Astrocyte (in vitro differentiated cells and primary cell): ENCODE data around the gene VEPH1. TPM values are rescaled to one million over a fixed set of nuclear protein-coding genes. Genes with fewer than 3 reads are reported as not detected.
"Not testable (repeated sequence)": the region's sequence is repeated elsewhere in the genome, so short reads cannot be mapped to it uniquely, and the experiment has no call there.

Source experiments
- DNase-seq: peaks from one replicate; pipeline ENCODE4 v3.0.0-alpha.2; 2010; ENCODE audit warnings: low read depth
- FAIRE-seq: peaks from 2 replicates; lab custom pipeline; 2011; peaks lifted over from hg19 to GRCh38; lab: Jason Lieb, UNC
- H2AFZ ChIP-seq: 2 replicates; pipeline ENCODE4 v1.6.0; 2012; ENCODE audit warnings: low read depth, low read length, inconsistent platforms
- H3K27ac ChIP-seq: 2 replicates; pipeline ENCODE4 v1.5.1; 2011; ENCODE audit warnings: low read depth, low read length, inconsistent platforms
- H3K27me3 ChIP-seq: 2 replicates; pipeline ENCODE4 v1.6.0; 2011; ENCODE audit warnings: low read length, inconsistent platforms; ENCODE audit not compliant: insufficient read depth
- H3K36me3 ChIP-seq: 2 replicates; pipeline ENCODE4 v1.5.1; 2011; ENCODE audit warnings: low read length, inconsistent platforms; ENCODE audit not compliant: insufficient read depth
- H3K4me1 ChIP-seq: 2 replicates; pipeline ENCODE4 v1.5.1; 2011; ENCODE audit warnings: low read length, inconsistent platforms; ENCODE audit not compliant: insufficient read depth
- H3K4me2 ChIP-seq: 2 replicates; pipeline ENCODE4 v1.6.0; 2012; ENCODE audit warnings: low read length, inconsistent platforms
- H3K4me3 ChIP-seq: 2 replicates; pipeline ENCODE4 v1.5.1; 2011; ENCODE audit warnings: low read depth, mild to moderate bottlenecking, low read length, inconsistent platforms; ENCODE audit not compliant: insufficient read depth
- H3K79me2 ChIP-seq: 2 replicates; pipeline ENCODE4 v1.6.0; 2012; ENCODE audit warnings: mild to moderate bottlenecking, low read length, inconsistent platforms; ENCODE audit not compliant: insufficient read depth
- H3K9ac ChIP-seq: 2 replicates; pipeline ENCODE4 v1.6.0; 2012; ENCODE audit warnings: mild to moderate bottlenecking, low read length, inconsistent platforms
- H3K9me3 ChIP-seq: 2 replicates; pipeline ENCODE4 v1.5.1; 2012; ENCODE audit warnings: low read depth, mild to moderate bottlenecking, low read length, inconsistent platforms; ENCODE audit not compliant: insufficient read depth
- H4K20me1 ChIP-seq: 2 replicates; pipeline ENCODE4 v1.6.0; 2012; ENCODE audit warnings: low read length, inconsistent platforms; ENCODE audit not compliant: insufficient read depth
- H3K27ac Mint-ChIP-seq: one replicate; pipeline ENCODE4 v1.8.0; 2021; ENCODE audit warnings: mild to moderate bottlenecking, mixed read lengths; ENCODE audit not compliant: unreplicated experiment
- H3K27me3 Mint-ChIP-seq: one replicate; pipeline ENCODE4 v1.8.0; 2021; ENCODE audit warnings: low read depth, mixed read lengths; ENCODE audit not compliant: unreplicated experiment
- H3K36me3 Mint-ChIP-seq: one replicate; pipeline ENCODE4 v1.8.0; 2021; ENCODE audit warnings: low read depth, mixed read lengths; ENCODE audit not compliant: unreplicated experiment
- H3K4me1 Mint-ChIP-seq: one replicate; pipeline ENCODE4 v1.8.0; 2021; ENCODE audit warnings: low read depth, mixed read lengths; ENCODE audit not compliant: unreplicated experiment
- H3K4me3 Mint-ChIP-seq: one replicate; pipeline ENCODE4 v1.8.0; 2021; ENCODE audit warnings: mild to moderate bottlenecking, moderate library complexity, mixed read lengths; ENCODE audit not compliant: unreplicated experiment
- H3K9me3 Mint-ChIP-seq: one replicate; pipeline ENCODE4 v1.8.0; 2021; ENCODE audit warnings: mild to moderate bottlenecking, mixed read lengths; ENCODE audit not compliant: unreplicated experiment
- CTCF ChIP-seq: IDR thresholded peaks from 2 replicates; pipeline ENCODE4 v1.5.1; 2011; ENCODE audit warnings: low read depth, mild to moderate bottlenecking, inconsistent platforms, low read length, moderate library complexity; ENCODE audit not compliant: insufficient read depth
- EZH2 ChIP-seq: IDR thresholded peaks from 2 replicates; pipeline ENCODE4 v1.6.1; 2012; ENCODE audit warnings: mild to moderate bottlenecking, low read length, inconsistent platforms; ENCODE audit not compliant: insufficient read depth
- total RNA-seq: library from RNA; stranded (reverse); gene quantifications from 2 replicates; pipeline ENCODE4 v1.2.1, GENCODE V29; 2021

The VEPH1 gene
- total RNA-seq, 1 donor from 2014 or later = 9.4 TPM

- not testable (repeated sequence) for H3K4me3 Mint-ChIP-seq, H4K20me1 ChIP-seq, H3K4me2 ChIP-seq, H3K27me3 Mint-ChIP-seq, H3K36me3 Mint-ChIP-seq, H3K27ac Mint-ChIP-seq, H3K4me1 Mint-ChIP-seq, H3K27ac ChIP-seq, H3K36me3 ChIP-seq, H3K4me3 ChIP-seq, H3K79me2 ChIP-seq, H3K27me3 ChIP-seq, H3K9me3 Mint-ChIP-seq, H2AFZ ChIP-seq, H3K9ac ChIP-seq, H3K4me1 ChIP-seq, H3K9me3 ChIP-seq
- FAIRE-seq = peak; percentile 32
- DNase-seq = peak; percentile 33
These were observed 154.7 kb downstream of the VEPH1 start for GRCh38 chr3:157348304-157349075.

DNA sequence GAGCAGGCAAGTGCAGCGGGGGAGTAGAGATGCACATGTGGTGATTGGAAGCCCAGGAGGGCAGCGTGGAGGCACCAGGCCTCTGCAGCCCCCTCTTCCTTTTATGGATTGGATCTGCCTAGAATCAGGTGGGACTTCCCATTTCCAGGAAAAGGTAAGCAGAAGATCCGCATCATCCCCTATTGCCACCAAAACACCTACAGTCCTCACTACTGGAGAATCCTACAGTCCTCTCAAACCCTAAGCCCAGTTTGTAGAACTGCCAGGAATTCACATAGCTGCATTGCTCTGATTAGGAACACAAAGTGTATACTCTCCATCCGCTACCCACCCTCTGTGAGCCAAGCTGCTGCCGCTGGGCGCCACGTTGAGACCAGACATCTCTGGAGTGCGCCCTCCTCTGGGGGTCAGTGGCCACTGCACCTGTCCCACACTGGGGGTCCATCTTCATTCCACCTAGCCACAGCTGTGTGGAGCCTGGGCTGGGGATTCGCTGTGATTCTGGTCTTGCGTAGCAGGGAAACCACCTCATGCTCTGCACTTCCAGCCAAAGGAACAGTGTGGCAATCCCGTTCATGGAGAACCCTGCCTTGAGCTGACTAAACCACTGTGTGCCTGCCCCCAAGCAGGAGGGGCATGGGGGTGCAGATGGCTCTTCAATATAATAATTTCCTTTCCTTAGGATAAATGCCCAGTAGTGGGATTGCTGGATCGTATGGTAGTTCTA, 155.5 kb downstream of the VEPH1 start:
- H3K4me1 ChIP-seq = peaks cover 3% of the 10 kb centered on the region
- H3K4me3 ChIP-seq = no peak overlapping the region
- no peak overlapping the region for H3K27ac ChIP-seq
- H3K36me3 ChIP-seq = no peaks in the 10 kb centered on the region
- Mint-ChIP-seq H3K4me3 (no peak overlapping the region), H3K4me1 (no peaks in the 10 kb centered on the region), H3K27me3 (no peaks in the 10 kb centered on the region), H3K36me3 (no peaks in the 10 kb centered on the region), H3K9me3 (peaks cover 1% of the 10 kb centered on the region), H3K27ac (no peak overlapping the region)
- H3K27me3 ChIP-seq = no peaks in the 10 kb centered on the region
- H3K9ac ChIP-seq = no peak overlapping the region
- TF ChIP-seq CTCF = peak; percentile 13
- TF ChIP-seq EZH2 = no peak
- no peaks in the 10 kb centered on the region for H4K20me1 ChIP-seq
- no peaks in the 10 kb centered on the region for H3K9me3 ChIP-seq
- H2AFZ ChIP-seq = no peak overlapping the region
- DNase-seq = no peak
- FAIRE-seq = no peak
- H3K4me2 ChIP-seq = no peak overlapping the region
- H3K79me2 ChIP-seq = no peaks in the 10 kb centered on the region

DNA sequence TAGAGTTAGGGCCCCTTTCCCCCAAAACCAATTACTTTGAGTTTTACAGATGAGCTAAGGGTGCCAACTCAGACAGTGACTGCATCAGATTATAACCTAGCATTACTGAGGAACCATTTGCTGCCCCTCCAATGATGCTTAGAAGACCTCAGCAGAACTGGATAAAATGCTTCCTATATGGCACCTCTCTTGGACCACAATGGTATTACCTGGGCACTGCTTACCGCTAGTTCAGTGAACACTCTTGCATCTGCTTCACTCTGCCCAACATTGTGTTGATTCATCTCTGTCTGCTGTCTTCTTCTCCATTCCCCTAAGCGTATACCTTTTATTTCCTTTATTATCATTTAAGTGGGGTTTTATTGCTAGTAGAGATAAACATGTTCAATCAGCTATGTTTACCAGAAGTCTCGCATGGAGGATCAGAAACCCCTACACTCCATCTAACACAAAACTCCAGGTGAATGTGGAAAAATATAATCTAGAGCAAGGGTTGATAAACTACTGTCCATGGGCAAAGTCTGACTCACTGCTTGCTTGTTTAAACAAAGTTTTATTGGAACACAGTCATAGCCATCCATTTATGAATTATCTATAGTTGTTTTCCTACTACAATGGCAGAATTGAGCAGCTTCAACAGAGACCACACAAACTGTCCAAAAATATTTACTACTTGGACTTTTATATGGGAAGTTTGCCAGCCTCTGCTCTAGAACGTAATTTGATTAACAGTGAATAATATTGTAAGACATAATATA, 166.8 kb downstream of the VEPH1 start:
- H3K4me3 ChIP-seq = peak overlapping the region; percentile 34
- peak overlapping the region; percentile 13 for H2AFZ ChIP-seq
- Mint-ChIP-seq H3K27me3 (no peaks in the 10 kb centered on the region), H3K4me3 (no peak overlapping the region), H3K36me3 (no peaks in the 10 kb centered on the region), H3K9me3 (peaks cover 11% of the 10 kb centered on the region), H3K4me1 (peaks cover 9% of the 10 kb centered on the region), H3K27ac (no peak overlapping the region)
- H3K4me1 ChIP-seq = peaks cover 19% of the 10 kb centered on the region
- peak overlapping the region; percentile 69 for H3K4me2 ChIP-seq
- no peaks in the 10 kb centered on the region for H4K20me1 ChIP-seq
- H3K79me2 ChIP-seq = no peaks in the 10 kb centered on the region
- no peaks in the 10 kb centered on the region for H3K36me3 ChIP-seq
- TF ChIP-seq CTCF = no peak
- TF ChIP-seq EZH2 = no peak
- no peaks in the 10 kb centered on the region for H3K27me3 ChIP-seq
- H3K9me3 ChIP-seq = no peaks in the 10 kb centered on the region
- peak overlapping the region; percentile 35 for H3K27ac ChIP-seq
- peak overlapping the region; percentile 53 for H3K9ac ChIP-seq
- DNase-seq = no peak
- FAIRE-seq = no peak
